Activated gamma-delta T cell treated with Interleukin-2 at 50 U/mL for 16 hours (primary cell): Measurements from ENCODE around the gene RNF19B.

Experiments used
- DNase-seq: peaks from one replicate; pipeline ENCODE4 v3.0.0-alpha.2; 2020

The RNF19B gene

GRCh38 chr1:32887623-32888022 lies 77.0 kb downstream of the RNF19B start:
- no peak for DNase-seq

DNA sequence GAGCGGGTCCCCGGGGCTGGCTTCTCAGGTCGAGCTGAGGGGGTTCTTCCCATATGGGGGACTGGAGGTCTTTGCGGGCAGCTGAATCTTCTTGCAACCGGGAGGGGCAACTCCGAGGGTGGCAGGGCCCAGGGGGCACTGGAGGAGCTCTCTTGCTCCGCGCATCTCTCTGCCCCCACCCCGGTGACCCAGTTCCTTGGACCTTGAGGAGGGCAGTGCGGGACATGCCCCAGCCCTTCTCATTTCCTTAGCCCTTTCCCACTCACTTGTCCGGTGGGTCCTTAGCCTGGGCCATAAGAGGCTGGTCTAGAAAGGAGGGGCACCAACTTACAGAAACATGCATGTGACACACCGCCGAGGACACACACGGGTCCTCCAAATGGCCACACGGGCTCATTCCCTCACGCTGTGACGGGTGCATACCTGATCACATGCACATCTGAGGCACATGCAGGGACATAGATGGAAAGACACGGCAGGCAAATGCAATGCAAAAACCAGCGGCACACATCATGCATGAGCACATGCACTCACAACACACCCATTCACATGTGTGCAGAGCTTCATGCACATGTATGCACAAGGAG lies 77.7 kb downstream of the RNF19B start:
- DNase-seq = no peak
